SK-MEL-5 (cell line): Measurements from ENCODE around the gene CMIP. TPM values are rescaled to one million over a fixed set of nuclear protein-coding genes. Genes with fewer than 3 reads are reported as not detected.

Experiments
- DNase-seq: peaks from one replicate; pipeline ENCODE4 v3.0.0-alpha.2; 2016; ENCODE audit warnings: low read depth, low spot score
- in situ Hi-C: cut with HindIII; loops from 2 replicates; pipeline ENCODE4 v1.10.0; 2016; ENCODE audit warnings: low sequenced_read_pairs, high pct_unique_total_duplicates, low pct_unique_long_range_greater_than_20kb
- total RNA-seq: library from RNA; depleted of rRNA; stranded (reverse); fragments of >200 nt; shearing (Covaris generic); gene quantifications from 2 replicates; pipeline ENCODE4 v1.2.3, GENCODE V29; 2014

Gene CMIP
- total RNA-seq, 1 experiment from 2014 or later, result 2.0 TPM

GRCh38 chr16:81483064-81483969 lies 38.7 kb downstream of the CMIP start:
- no peak for DNase-seq
- in situ Hi-C loops, result no loop called here

- in situ Hi-C loops, result no loop called here
- DNase-seq, result no peak
These were observed 39.5 kb downstream of the CMIP start for GRCh38 chr16:81483970-81484595.

- DNase-seq, result no peak
- in situ Hi-C loops, result no loop called here
These were observed 40.5 kb downstream of the CMIP start for GRCh38 chr16:81484908-81485624.

- no peak for DNase-seq
- in situ Hi-C loops, result no loop called here
These were observed 41.4 kb downstream of the CMIP start for GRCh38 chr16:81485824-81486539.

- no peak for DNase-seq
- in situ Hi-C loops, result no loop called here
These were observed 42.0 kb downstream of the CMIP start for GRCh38 chr16:81486540-81487061.

GRCh38 chr16:81487301-81487720 lies 42.7 kb downstream of the CMIP start:
- in situ Hi-C loops, result no loop called here

GRCh38 chr16:81488687-81489411 lies 44.2 kb downstream of the CMIP start:
- in situ Hi-C loops, result no loop called here
- DNase-seq, result no peak

More at GRCh38 chr16:81487301-81487720, 42.7 kb downstream of the CMIP start:
- no peak for DNase-seq

GRCh38 chr16:81489547-81490267 lies 45.1 kb downstream of the CMIP start:
- in situ Hi-C loops, result no loop called here
- DNase-seq, result no peak

GRCh38 chr16:81491541-81492188 lies 47.1 kb downstream of the CMIP start:
- in situ Hi-C loops, result no loop called here
- DNase-seq, result no peak

GRCh38 chr16:81492311-81492761 lies 47.7 kb downstream of the CMIP start:
- DNase-seq, result no peak
- in situ Hi-C loops, result no loop called here

GRCh38 chr16:81492965-81493754 lies 48.6 kb downstream of the CMIP start:
- DNase-seq, result no peak
- in situ Hi-C loops, result no loop called here

GRCh38 chr16:81493755-81494433 lies 49.3 kb downstream of the CMIP start:
- no peak for DNase-seq
- in situ Hi-C loops, result no loop called here

GRCh38 chr16:81494434-81494806 lies 49.8 kb downstream of the CMIP start:
- DNase-seq, result no peak
- in situ Hi-C loops, result no loop called here

GRCh38 chr16:81494888-81495287 lies 50.3 kb downstream of the CMIP start:
- DNase-seq, result no peak
- in situ Hi-C loops, result no loop called here
